GM21619 (cell line): ENCODE results near the gene TMLHE.
"Not testable (repeated sequence)": the region's sequence is repeated elsewhere in the genome, so short reads cannot be mapped to it uniquely, and the experiment has no call there.

Experiments
- ATAC-seq: cut with Tn5 transposase; IDR thresholded peaks from one replicate; pipeline ENCODE4 v1.9.1; 2021; ENCODE audit not compliant: unreplicated experiment

Gene TMLHE, protein sequence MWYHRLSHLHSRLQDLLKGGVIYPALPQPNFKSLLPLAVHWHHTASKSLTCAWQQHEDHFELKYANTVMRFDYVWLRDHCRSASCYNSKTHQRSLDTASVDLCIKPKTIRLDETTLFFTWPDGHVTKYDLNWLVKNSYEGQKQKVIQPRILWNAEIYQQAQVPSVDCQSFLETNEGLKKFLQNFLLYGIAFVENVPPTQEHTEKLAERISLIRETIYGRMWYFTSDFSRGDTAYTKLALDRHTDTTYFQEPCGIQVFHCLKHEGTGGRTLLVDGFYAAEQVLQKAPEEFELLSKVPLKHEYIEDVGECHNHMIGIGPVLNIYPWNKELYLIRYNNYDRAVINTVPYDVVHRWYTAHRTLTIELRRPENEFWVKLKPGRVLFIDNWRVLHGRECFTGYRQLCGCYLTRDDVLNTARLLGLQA

DNA sequence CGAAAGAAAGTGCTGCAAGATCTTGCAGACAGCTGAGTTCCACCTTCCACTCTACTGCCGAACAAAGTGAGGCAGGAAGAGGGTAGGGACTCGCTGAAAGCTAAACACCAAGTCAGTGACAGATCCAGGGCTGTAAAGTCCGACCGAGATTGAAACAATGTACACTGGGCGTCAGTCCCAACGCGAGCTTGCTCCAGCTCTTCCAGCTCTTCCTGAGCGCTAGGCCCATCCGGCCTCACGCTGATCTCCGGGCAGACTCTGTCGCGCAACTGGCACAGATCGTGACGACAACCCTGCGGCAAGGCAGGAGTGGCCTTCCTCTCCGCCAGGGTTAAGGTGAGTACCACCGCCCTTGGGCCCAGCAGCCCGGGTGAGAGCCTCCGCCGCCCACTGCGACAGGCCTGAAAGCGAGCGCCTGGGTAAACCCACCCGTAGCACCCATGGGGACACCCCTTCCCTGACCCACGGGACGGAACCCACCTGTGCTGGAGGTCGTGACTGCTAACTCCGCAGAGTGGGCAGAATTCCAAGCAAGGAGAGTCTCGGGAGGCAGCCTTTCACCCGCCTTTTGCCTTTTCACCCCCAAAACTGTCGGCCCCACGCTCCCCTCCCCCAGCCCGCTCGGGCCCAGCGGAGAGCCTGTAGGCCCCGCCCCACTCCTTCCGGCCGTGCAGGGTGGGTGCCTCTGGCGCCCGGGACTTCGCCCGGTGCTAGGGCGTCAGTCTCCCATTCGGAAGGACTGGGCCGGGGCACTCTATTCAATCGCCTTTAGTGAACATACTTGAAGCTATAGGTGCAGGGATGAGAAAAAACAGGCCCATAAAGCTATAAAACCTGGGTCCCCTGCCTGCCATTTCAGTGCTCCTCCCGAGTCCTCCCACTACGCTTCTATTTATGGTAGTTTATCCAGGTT lies at the start of gene TMLHE, which contains the start of gene SPRY3:
TMLHE (minus strand) TSS at position 641 of the 913 bp plus-strand sequence. CDS start 67,676 bp downstream, outside the sequence.
SPRY3 (plus strand) TSS at position 275 of the 913 bp plus-strand sequence.
- peak; percentile 90 for ATAC-seq

GRCh38 chrX:155662282-155662681 lies 49.5 kb upstream of the TMLHE start:
- ATAC-seq, result no peak

DNA sequence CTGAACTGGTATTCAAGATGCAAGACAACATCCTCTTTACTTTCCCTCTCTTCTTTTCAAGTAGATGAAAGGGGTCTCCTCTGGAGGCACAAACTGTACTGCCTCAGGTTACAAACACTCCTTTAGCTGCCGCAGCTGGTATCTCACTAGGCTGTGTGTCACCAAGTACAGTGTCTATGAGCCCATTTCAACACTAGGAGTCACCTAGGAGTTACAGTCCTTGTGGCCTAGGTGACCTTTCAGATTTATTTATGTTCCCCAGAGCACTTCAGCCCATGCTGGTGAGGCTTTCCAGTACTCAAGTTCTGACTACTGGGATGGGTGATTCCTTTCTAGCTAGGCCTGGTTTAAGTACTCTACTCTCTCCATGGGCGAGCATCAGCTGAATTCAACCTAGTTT lies 32.4 kb upstream of the TMLHE start:
- ATAC-seq, result no peak

DNA sequence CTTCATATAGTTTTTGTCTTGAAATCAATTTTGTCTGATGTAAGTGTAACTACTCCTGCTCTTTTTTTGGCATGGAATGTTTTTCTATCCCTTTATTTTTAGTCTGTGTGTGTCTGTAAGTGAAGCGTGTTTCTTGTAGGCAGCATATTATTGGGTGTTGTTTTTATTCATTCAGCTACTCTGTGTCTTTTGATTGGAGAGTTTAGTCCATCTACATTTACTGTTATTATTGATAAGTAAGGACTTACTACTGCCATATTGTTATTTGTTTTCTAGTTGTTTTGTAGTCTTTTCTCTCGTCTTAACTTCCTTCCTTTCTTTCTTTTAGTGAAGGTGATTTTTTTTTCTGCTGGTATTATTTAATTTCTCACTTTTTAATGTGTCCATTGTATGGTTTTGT lies 30.5 kb upstream of the TMLHE start:
- no peak for ATAC-seq

GRCh38 chrX:155641371-155641770 lies 28.6 kb upstream of the TMLHE start:
- ATAC-seq, result not testable (repeated sequence)

GRCh38 chrX:155637714-155638113 lies 25.0 kb upstream of the TMLHE start:
- ATAC-seq, result no peak

DNA sequence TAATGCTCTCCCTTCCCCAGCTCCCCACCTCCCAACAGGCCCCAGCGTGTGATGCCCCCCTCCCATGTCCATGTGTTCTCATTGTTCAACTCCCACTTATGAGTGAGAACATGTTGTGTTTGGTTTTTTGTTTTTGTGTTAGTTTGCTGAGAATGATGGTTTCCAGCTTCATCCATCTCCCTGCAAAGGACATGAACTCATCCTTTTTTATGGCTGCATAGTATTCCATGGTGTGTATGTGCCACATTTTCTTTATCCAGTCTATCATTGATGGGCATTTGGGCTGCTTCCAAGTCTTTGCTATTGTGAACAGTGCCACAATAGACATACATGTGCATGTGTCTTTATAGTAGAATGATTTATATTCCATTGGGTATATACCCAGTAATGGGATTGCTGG lies 22.3 kb upstream of the TMLHE start:
- ATAC-seq, result not testable (repeated sequence)

GRCh38 chrX:155632431-155633100 lies 19.8 kb upstream of the TMLHE start:
- ATAC-seq, result peak; percentile 57

GRCh38 chrX:155620110-155620509 lies 7.4 kb upstream of the TMLHE start:
- ATAC-seq, result not testable (repeated sequence)

DNA sequence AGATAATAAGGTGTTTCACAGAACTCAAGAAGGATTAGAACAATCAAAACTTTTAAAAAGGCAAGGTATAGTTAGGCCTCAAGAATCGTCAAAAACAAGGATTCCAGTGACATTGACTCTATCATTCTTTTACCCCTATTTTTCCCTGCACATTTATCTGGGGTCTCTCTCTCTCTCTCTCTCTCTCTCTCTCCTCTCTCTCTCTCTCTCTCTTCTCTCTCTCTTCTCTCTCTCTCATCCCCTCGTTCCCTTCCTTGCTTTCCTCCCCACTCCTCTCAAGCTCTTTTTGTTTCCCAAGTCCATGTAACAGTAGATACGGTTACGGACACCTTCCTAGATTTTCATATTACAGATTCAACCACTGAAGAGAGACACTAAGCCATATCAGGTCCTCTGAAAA lies 3.2 kb upstream of the TMLHE start:
- ATAC-seq, result no peak

GRCh38 chrX:155613927-155614559 lies 1.3 kb upstream of the TMLHE start:
- ATAC-seq, result no peak

GRCh38 chrX:155611302-155611701 lies 1.4 kb downstream of the TMLHE start:
- no peak for ATAC-seq

DNA sequence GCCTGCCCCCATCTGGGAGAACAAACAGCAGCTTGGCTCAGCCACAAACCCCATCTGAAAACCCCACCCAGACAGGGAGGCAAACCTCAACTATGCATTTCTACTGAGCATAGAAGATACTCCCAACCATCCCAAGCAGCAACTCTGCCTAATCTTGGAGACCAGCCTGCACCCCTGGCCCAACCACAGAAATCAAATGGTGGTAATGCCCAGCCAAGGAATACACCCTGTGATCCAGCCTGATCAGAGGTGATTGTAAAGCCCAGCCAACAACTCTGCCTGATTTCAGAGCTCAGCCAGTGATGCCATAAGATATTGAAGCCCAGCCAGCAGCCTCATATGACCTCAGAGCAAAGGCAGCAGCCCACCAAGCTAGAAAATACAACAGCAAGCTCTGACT lies 19.8 kb downstream of the TMLHE start:
- no peak for ATAC-seq

- ATAC-seq, result no peak
Observed at GRCh38 chrX:155592331-155592730, 20.4 kb downstream of the TMLHE start.

- ATAC-seq, result no peak
Observed at GRCh38 chrX:155577682-155578081, 35.1 kb downstream of the TMLHE start.

- no peak for ATAC-seq
Observed at GRCh38 chrX:155563099-155563498, 49.7 kb downstream of the TMLHE start.

DNA sequence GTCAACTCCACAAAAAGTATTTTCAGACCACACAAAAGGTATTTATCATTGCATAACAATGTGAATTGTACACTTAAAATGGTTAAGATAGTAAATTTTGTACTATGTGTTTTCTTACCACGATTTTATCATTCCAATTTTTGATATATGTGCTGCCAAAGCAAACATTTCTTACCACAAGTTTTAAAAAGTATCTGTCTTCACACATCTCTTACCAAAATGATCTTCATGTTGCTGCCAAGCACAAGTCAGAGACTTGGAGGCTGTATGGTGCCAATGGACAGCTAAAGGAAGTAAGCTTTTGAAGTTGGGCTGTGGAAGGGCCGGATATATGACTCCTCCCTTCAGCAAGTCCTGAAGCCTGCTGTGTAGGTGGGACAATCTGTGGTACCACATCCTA lies 67.9 kb downstream of the TMLHE start:
- ATAC-seq, result no peak

DNA sequence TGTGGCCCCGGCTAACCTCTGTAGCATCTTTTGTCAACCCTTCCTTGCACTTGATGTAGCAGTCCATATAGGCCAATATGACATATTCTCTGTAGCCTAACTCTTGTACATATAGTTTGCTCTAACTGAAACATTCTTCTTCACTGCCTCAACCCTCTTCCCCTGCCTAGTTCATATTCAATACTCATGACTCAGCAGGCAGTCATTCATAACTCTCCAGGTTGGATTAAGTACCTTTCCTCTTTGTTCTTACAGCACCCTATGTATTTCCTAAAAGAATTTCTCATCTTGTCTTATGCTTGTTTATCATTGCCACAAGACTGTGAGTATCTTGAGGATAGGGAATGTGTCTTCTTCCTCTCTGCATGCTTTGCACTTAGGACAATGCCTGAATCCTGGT lies 76.9 kb downstream of the TMLHE start:
- no peak for ATAC-seq

DNA sequence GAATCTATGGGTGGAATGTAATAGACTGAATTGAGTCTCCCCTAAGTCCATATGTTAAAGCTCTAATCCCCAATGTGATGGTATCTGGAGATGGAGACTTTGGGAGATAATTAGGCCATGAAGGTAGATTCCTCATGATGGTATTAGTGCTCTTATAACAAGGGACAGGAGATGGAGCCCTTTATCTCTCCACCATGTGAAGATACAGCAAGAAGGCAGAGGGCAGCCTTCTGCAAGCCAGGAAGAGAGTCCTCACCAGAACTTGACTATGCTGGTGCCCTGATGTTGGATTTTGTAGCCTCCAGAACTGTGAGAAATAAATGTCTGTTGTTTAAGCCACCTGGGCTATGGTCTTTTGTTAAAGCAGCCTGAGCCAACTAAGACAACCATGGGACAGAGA lies 78.0 kb downstream of the TMLHE start:
- no peak for ATAC-seq

DNA sequence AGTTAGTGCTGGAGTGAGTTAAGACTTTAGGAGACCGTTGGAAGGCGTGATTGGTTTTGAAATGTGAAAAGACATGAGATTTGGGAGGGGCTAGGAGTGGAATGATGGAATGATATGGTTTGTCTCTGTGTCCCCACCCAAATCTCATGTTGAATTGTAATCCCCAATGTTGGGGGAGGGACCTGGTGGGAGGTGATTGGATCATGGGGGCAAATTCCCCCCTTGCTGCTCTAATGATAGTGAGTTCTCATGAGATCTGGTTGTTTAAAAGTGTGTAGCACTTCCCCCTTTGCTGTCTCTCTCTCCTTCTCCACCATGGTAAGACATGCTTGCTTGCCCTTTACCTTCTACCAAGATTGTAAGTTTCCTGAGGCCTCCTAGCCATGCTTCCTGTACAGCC lies 85.7 kb downstream of the TMLHE start:
- not testable (repeated sequence) for ATAC-seq

- no peak for ATAC-seq
Observed at GRCh38 chrX:155514225-155514624, 98.5 kb downstream of the TMLHE start.
